GM12878 (cell line): ENCODE measurements around the gene FCHSD2. TPM values are rescaled to one million over a fixed set of nuclear protein-coding genes. Genes with fewer than 3 reads are reported as not detected.

ENCODE experiments used
- ATAC-seq: fragments of 200-7000 bp; cut with Tn5 transposase; 3 replicates; pipeline ENCODE4 v1.9.1; 2020; ENCODE audit warnings: mild to moderate bottlenecking, moderate library complexity
- BruUV-seq: library from RNA; stranded (reverse); fragments of 400-500 nt; replicated peaks from 2 replicates; lab custom pipeline; 2021; lab: Mats Ljungman, UMichigan
- CTCF ChIA-PET: fragments of 300-600 bp; sonication (Branson Sonifier 250); formaldehyde crosslinking; extraction: SDS; loops from one replicate; lab custom pipeline; 2021; ENCODE audit warnings: inconsistent platforms; lab: Yijun Ruan, JAX
- POLR2A ChIA-PET: fragments of 350-600 bp; formaldehyde crosslinking; extraction: SDS; loops from one replicate; lab custom pipeline; 2021; ENCODE audit warnings: inconsistent platforms; lab: Charles Lee
- RAD21 ChIA-PET: fragments of 300-600 bp; sonication (Branson Sonifier 250); formaldehyde crosslinking; loops from one replicate; lab custom pipeline; 2023; ENCODE audit warnings: antibody characterized with exemption; ENCODE audit not compliant: unreplicated experiment; lab: Charles Lee
- SMC1A ChIA-PET: fragments of 300-600 bp; sonication (Branson Sonifier 250); formaldehyde crosslinking; loops from one replicate; lab custom pipeline; 2023; ENCODE audit not compliant: unreplicated experiment, uncharacterized antibody; lab: Charles Lee
- DNase-seq: peaks from one replicate; pipeline ENCODE4 v3.0.0-alpha.2; 2011; ENCODE audit warnings: low read depth, low spot score
- FAIRE-seq: peaks from 3 replicates; lab custom pipeline; 2011; peaks lifted over from hg19 to GRCh38; lab: Jason Lieb, UNC
- H2AFZ ChIP-seq: 2 replicates; pipeline ENCODE4 v1.6.0; 2011; ENCODE audit warnings: low read depth, low read length, control low read depth; ENCODE audit not compliant: control insufficient read depth
- H3K27ac ChIP-seq: 2 replicates; pipeline ENCODE4 v1.5.1; 2011; ENCODE audit warnings: control low read depth; ENCODE audit not compliant: control insufficient read depth, insufficient read depth
- H3K27me3 ChIP-seq, 2 experiments: replicated peaks in 1 of 2; 2 replicates each; pipeline versions ENCODE4 v1.6.0 to v1.6.1; 2011; ENCODE audit warnings: low read length in 1 of 2; ENCODE audit not compliant: control insufficient read depth in 2 of 2, insufficient read depth in 2 of 2
- H3K36me3 ChIP-seq, 2 experiments: 2 replicates each; pipeline ENCODE4 v1.5.1; 2011; ENCODE audit warnings: low read length in 1 of 2; ENCODE audit not compliant: control insufficient read depth in 2 of 2, insufficient read depth in 2 of 2
- H3K4me1 ChIP-seq: 2 replicates; pipeline ENCODE4 v1.6.1; 2011; ENCODE audit warnings: mild to moderate bottlenecking, low read length, moderate library complexity, mixed read lengths; ENCODE audit not compliant: control insufficient read depth, insufficient read depth
- H3K4me2 ChIP-seq: 2 replicates; pipeline ENCODE4 v1.6.0; 2011; ENCODE audit warnings: control low read depth; ENCODE audit not compliant: control insufficient read depth, insufficient read depth
- H3K4me3 ChIP-seq: fragments of 200-600 bp; sonication (generic); 2 replicates; pipeline ENCODE4 v1.5.1; 2016
- H3K79me2 ChIP-seq: 2 replicates; pipeline ENCODE4 v1.6.0; 2011; ENCODE audit warnings: low read length; ENCODE audit not compliant: control insufficient read depth, insufficient read depth
- H3K9ac ChIP-seq: 2 replicates; pipeline ENCODE4 v1.8.0; 2011; ENCODE audit warnings: low read length, control low read depth, mixed read lengths; ENCODE audit not compliant: control insufficient read depth, insufficient read depth
- H3K9me3 ChIP-seq: replicated peaks from 3 replicates; pipeline ENCODE4 v1.5.1; 2011; ENCODE audit warnings: mild to moderate bottlenecking, low read length; ENCODE audit not compliant: control insufficient read depth, insufficient read depth
- H4K20me1 ChIP-seq: 2 replicates; pipeline ENCODE4 v1.6.0; 2011; ENCODE audit not compliant: control insufficient read depth, insufficient read depth
- EZH2 ChIP-seq: IDR thresholded peaks from 2 replicates; pipeline ENCODE4 v1.6.1; 2012; ENCODE audit warnings: low read depth, mild to moderate bottlenecking, control low read depth, inconsistent platforms, low read length, borderline replicate concordance; ENCODE audit not compliant: control insufficient read depth
- HDGF ChIP-seq: fragments of 450-650 bp; IDR thresholded peaks from 2 replicates; pipeline ENCODE4 v1.6.1; 2016; ENCODE audit warnings: antibody characterized with exemption
- IRF4 ChIP-seq: IDR thresholded peaks from 2 replicates; pipeline ENCODE4 v1.6.1; 2011; ENCODE audit warnings: low read depth, low read length
- LARP7 ChIP-seq: fragments of 450-650 bp; IDR thresholded peaks from 2 replicates; pipeline ENCODE4 v1.6.1; 2017; ENCODE audit warnings: mild to moderate bottlenecking
- PAX5 ChIP-seq: IDR thresholded peaks from 2 replicates; pipeline ENCODE4 v1.6.1; 2011; ENCODE audit warnings: low read depth, low read length, borderline replicate concordance
- RB1 ChIP-seq: fragments of 450-650 bp; formaldehyde crosslinking; IDR thresholded peaks from 2 replicates; pipeline ENCODE4 v1.6.1; 2017; ENCODE audit warnings: mild to moderate bottlenecking, borderline replicate concordance
- RUNX3 ChIP-seq: IDR thresholded peaks from 2 replicates; pipeline ENCODE4 v1.6.1; 2012; ENCODE audit warnings: low read length, inconsistent platforms
- SIX5 ChIP-seq: IDR thresholded peaks from 2 replicates; pipeline ENCODE4 v1.6.1; 2011; ENCODE audit warnings: mild to moderate bottlenecking, low read depth, low read length, moderate library complexity; ENCODE audit not compliant: severe bottlenecking
- SMAD5 ChIP-seq: IDR thresholded peaks from 2 replicates; pipeline ENCODE4 v1.6.1; 2016; ENCODE audit warnings: antibody characterized with exemption, low read depth
- SMARCA5 ChIP-seq: fragments of 450-650 bp; IDR thresholded peaks from 2 replicates; pipeline ENCODE4 v1.6.1; 2017; ENCODE audit warnings: mild to moderate bottlenecking
- ZSCAN29 ChIP-seq: fragments of 450-650 bp; IDR thresholded peaks from 2 replicates; pipeline ENCODE4 v1.6.1; 2017; ENCODE audit warnings: mild to moderate bottlenecking, moderate library complexity
- WGBS: methylation state at CpG from one replicate; pipeline ENCODE4 v1.1.6; 2016; ENCODE audit warnings: low lambda C conversion rate; ENCODE audit not compliant: insufficient replicate concordance, insufficient coverage; ENCODE audit errors: missing lambda C conversion rate; 5-methylcytosine and 5-hydroxymethylcytosine counted together
- in situ Hi-C: fragments of 300-500 bp; cut with MboI; formaldehyde crosslinking; loops from 9 replicates; pipeline ENCODE4 v1.14.3; 2018; ENCODE audit warnings: mixed read lengths
- intact Hi-C: fragments of 100-400 bp; cut with micrococcal nuclease; formaldehyde crosslinking; loops from one replicate; pipeline ENCODE4 v1.14.2; 2022; ENCODE audit not compliant: unreplicated experiment
- polyA plus RNA-seq, 11 experiments: library from polyadenylated mRNA; depleted of rRNA in 4 of 11; unstranded in 6 of 11; stranded (reverse) in 5 of 11; fragments of >200 nt; fragmentation: Nextera tagmentation in 4 of 11; fragmentation: Illumina TruSeq in 1 of 11; extraction: Ambion mirVana in 4 of 11; extraction: Trizol in 1 of 11; gene quantifications; 1 replicate in 1 of 11; 2 replicates in 10 of 11; pipeline versions ENCODE4 v1.2.1 to v1.2.3, GENCODE V29; 2011 to 2016; ENCODE audit warnings: inconsistent platforms in 2 of 11, missing spikeins in 2 of 11, low read depth in 1 of 11
- total RNA-seq, 4 experiments: library from RNA; depleted of rRNA in 3 of 4; stranded (reverse); fragments of >200 nt in 3 of 4; fragmentation: Illumina TruSeq in 1 of 4; extraction: Trizol in 1 of 4; gene quantifications; 2 replicates each; pipeline versions ENCODE4 v1.2.1 to v1.2.3, GENCODE V29; 2013 to 2021
- TF ChIP-seq, protein P1 (sequence below): IDR thresholded peaks from 2 replicates; pipeline ENCODE4 v1.6.1; 2012; ENCODE audit warnings: improper control_type of control experiment, low read depth, low read length; ENCODE audit not compliant: insufficient replicate concordance
- TF ChIP-seq, protein P2 (sequence below): IDR thresholded peaks from 2 replicates; pipeline ENCODE4 v1.6.1; 2012; ENCODE audit warnings: low read depth, low read length, improper control_type of control experiment
- TF ChIP-seq, protein P3 (sequence below): fragments of 450-650 bp; IDR thresholded peaks from 2 replicates; pipeline ENCODE4 v1.6.1; 2018; ENCODE audit warnings: borderline replicate concordance, mild to moderate bottlenecking; ENCODE audit not compliant: partially characterized antibody

The FCHSD2 gene
- total and polyA plus RNA-seq, 10 of the 15 experiments (the other 5 are each of a cell fraction or from before 2014, with no cell fraction given) = 13.2 to 89.8 (median 47.8) TPM

DNA sequence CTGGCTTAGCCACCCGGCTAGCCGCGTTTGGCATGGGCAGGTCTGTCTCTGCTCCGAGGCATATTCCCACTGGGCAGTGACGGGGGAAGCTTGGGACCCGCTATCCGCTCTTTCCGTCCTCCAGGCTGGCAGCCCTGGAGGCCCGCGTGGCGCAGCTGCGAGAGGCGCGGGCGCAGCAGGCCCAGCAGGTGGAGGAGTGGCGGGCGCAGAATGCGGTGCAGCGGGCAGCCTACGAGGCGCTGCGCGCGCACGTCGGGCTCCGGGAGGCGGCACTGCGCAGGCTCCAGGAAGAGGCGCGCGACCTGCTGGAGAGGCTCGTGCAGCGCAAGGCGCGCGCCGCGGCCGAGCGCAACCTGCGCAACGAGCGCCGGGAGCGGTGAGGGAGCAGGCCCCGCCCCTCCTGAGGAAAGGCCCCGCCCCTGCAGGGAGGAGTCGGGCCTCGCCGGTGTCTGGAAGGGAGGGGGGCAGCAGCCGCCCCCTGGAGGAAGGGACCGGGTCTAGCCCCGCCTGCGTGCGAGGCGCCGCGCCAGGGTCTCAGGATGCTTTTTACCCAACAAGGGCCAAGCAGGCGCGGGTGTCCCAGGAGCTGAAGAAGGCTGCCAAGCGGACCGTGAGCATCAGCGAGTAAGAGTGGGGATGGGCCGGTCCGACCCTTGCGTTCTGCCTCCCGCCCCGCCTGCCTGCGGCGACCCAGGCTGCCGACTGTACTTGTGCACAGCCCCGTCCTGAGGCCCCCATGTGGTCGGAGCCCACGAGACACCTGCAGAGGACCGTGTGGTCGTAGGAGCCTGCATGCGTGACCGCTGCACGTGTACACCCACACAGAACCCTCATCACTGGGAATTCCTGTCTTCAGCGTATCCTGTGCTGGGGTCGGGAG lies 320.0 kb downstream of the FCHSD2 start:
- Histone ChIP-seq H2AFZ (peak overlapping the region; percentile 48), H4K20me1 (no peaks in the 10 kb centered on the region), H3K27ac (peak overlapping the region; percentile 17), H3K36me3 (peaks cover 12 to 26% of the 10 kb centered on the region in 2 experiments), H3K79me2 (no peaks in the 10 kb centered on the region), H3K27me3 (no peaks in the 10 kb centered on the region), H3K4me2 (peak overlapping the region; percentile 87), H3K4me1 (peaks cover 19% of the 10 kb centered on the region), H3K9me3 (no peaks in the 10 kb centered on the region; the same call in 2 of the 3 replicates), H3K9ac (peak overlapping the region; percentile 44; the same call in 1 of the 2 replicates), H3K4me3 (peak overlapping the region; percentile 52; the same call in 1 of the 2 replicates)
- DNase-seq (peak; percentile 21), ATAC-seq (peak; percentile 82), FAIRE-seq (no peak)
- in situ Hi-C loops = no loop called here
- POLR2A ChIA-PET = interaction anchor here (1.5 kb wide), 1 partner anchor 9 kb away, joined by 4 read pairs; no protein-coding TSS in a partner anchor
- WGBS = 5% methylated on average over 70 of the region's 82 CpGs
- CTCF ChIA-PET = interaction anchor here (1.1 to 1.3 kb wide), 3 partner anchors 28 to 356 kb away, joined by 3 to 4 read pairs (median 3); partner anchors contain the start of gene STARD10
- SMC1A ChIA-PET = no interaction called here
- intact Hi-C loops = no loop called here
- RAD21 ChIA-PET = interaction anchor here (1.2 kb wide), 1 partner anchor 97 kb away, joined by 4 read pairs; no protein-coding TSS in a partner anchor
- BruUV-seq = no TSS peak
- TF ChIP-seq, protein P1, sequence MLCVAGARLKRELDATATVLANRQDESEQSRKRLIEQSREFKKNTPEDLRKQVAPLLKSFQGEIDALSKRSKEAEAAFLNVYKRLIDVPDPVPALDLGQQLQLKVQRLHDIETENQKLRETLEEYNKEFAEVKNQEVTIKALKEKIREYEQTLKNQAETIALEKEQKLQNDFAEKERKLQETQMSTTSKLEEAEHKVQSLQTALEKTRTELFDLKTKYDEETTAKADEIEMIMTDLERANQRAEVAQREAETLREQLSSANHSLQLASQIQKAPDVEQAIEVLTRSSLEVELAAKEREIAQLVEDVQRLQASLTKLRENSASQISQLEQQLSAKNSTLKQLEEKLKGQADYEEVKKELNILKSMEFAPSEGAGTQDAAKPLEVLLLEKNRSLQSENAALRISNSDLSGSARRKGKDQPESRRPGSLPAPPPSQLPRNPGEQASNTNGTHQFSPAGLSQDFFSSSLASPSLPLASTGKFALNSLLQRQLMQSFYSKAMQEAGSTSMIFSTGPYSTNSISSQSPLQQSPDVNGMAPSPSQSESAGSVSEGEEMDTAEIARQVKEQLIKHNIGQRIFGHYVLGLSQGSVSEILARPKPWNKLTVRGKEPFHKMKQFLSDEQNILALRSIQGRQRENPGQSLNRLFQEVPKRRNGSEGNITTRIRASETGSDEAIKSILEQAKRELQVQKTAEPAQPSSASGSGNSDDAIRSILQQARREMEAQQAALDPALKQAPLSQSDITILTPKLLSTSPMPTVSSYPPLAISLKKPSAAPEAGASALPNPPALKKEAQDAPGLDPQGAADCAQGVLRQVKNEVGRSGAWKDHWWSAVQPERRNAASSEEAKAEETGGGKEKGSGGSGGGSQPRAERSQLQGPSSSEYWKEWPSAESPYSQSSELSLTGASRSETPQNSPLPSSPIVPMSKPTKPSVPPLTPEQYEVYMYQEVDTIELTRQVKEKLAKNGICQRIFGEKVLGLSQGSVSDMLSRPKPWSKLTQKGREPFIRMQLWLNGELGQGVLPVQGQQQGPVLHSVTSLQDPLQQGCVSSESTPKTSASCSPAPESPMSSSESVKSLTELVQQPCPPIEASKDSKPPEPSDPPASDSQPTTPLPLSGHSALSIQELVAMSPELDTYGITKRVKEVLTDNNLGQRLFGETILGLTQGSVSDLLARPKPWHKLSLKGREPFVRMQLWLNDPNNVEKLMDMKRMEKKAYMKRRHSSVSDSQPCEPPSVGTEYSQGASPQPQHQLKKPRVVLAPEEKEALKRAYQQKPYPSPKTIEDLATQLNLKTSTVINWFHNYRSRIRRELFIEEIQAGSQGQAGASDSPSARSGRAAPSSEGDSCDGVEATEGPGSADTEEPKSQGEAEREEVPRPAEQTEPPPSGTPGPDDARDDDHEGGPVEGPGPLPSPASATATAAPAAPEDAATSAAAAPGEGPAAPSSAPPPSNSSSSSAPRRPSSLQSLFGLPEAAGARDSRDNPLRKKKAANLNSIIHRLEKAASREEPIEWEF = no peak
- peak; percentile 41 for TF ChIP-seq SIX5
- TF ChIP-seq LARP7 = no peak
- no peak for TF ChIP-seq RUNX3
- no peak for TF ChIP-seq ZSCAN29
- no peak for TF ChIP-seq IRF4
- peak; percentile 99 for TF ChIP-seq PAX5
- TF ChIP-seq, protein P2, sequence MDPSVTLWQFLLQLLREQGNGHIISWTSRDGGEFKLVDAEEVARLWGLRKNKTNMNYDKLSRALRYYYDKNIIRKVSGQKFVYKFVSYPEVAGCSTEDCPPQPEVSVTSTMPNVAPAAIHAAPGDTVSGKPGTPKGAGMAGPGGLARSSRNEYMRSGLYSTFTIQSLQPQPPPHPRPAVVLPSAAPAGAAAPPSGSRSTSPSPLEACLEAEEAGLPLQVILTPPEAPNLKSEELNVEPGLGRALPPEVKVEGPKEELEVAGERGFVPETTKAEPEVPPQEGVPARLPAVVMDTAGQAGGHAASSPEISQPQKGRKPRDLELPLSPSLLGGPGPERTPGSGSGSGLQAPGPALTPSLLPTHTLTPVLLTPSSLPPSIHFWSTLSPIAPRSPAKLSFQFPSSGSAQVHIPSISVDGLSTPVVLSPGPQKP = no peak
- 0 out of 2 replicates have a peak, but pooled peaks have one; percentile 18 for TF ChIP-seq RB1
- TF ChIP-seq SMAD5 = no peak; the same call in 1 of the 2 replicates
- no peak for TF ChIP-seq EZH2
- TF ChIP-seq, protein P3, sequence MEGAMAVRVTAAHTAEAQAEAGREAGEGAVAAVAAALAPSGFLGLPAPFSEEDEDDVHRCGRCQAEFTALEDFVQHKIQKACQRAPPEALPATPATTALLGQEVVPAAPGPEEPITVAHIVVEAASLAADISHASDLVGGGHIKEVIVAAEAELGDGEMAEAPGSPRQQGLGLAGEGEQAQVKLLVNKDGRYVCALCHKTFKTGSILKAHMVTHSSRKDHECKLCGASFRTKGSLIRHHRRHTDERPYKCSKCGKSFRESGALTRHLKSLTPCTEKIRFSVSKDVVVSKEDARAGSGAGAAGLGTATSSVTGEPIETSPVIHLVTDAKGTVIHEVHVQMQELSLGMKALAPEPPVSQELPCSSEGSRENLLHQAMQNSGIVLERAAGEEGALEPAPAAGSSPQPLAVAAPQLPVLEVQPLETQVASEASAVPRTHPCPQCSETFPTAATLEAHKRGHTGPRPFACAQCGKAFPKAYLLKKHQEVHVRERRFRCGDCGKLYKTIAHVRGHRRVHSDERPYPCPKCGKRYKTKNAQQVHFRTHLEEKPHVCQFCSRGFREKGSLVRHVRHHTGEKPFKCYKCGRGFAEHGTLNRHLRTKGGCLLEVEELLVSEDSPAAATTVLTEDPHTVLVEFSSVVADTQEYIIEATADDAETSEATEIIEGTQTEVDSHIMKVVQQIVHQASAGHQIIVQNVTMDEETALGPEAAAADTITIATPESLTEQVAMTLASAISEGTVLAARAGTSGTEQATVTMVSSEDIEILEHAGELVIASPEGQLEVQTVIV = no peak
- TF ChIP-seq HDGF = peak; percentile 17; the same call in 1 of the 2 replicates
- no peak for TF ChIP-seq SMARCA5
